HFFc6 (cell line): ENCODE data around the gene EEFSEC. TPM values are rescaled to one million over a fixed set of nuclear protein-coding genes. Genes with fewer than 3 reads are reported as not detected.

Source experiments
- DNase-seq: peaks from one replicate; pipeline ENCODE4 v3.0.0-alpha.2; 2018
- H3K27ac Mint-ChIP-seq: 2 replicates; pipeline ENCODE4 v1.8.0; 2020; ENCODE audit warnings: mild to moderate bottlenecking, mixed read lengths
- H3K27me3 Mint-ChIP-seq: 2 replicates; pipeline ENCODE4 v1.8.0; 2021; ENCODE audit warnings: mild to moderate bottlenecking, moderate library complexity, mixed read lengths; ENCODE audit not compliant: insufficient read depth
- H3K36me3 Mint-ChIP-seq: 2 replicates; pipeline ENCODE4 v1.8.0; 2021; ENCODE audit warnings: low read depth, mixed read lengths
- H3K4me1 Mint-ChIP-seq: 2 replicates; pipeline ENCODE4 v1.8.0; 2020; ENCODE audit warnings: low read depth, mixed read lengths
- H3K4me3 Mint-ChIP-seq: 2 replicates; pipeline ENCODE4 v1.8.0; 2020; ENCODE audit warnings: mild to moderate bottlenecking, moderate library complexity, mixed read lengths
- H3K9me3 Mint-ChIP-seq: 2 replicates; pipeline ENCODE4 v1.8.0; 2020; ENCODE audit warnings: mild to moderate bottlenecking, mixed read lengths
- total RNA-seq, 6 experiments: library from RNA; stranded (reverse); fragmentation: NEBNext Ultra II Directional; extraction: Animal tissue kit (Norgen Biotek cat#: 25700); gene quantifications; 2 replicates in 1 of 6; 3 replicates in 5 of 6; pipeline ENCODE4 v1.2.3, GENCODE V29; 2021
- TF ChIP-seq, protein P1 (sequence below): fragments of 200-600 bp; sonication (generic); IDR thresholded peaks from 2 replicates; pipeline ENCODE4 v1.5.0; 2021; ENCODE audit warnings: antibody characterized with exemption, mild to moderate bottlenecking

EEFSEC gene
- total RNA-seq, 6 experiments from 2014 or later = 8.2 to 11.6 (median 11.0) TPM

DNA sequence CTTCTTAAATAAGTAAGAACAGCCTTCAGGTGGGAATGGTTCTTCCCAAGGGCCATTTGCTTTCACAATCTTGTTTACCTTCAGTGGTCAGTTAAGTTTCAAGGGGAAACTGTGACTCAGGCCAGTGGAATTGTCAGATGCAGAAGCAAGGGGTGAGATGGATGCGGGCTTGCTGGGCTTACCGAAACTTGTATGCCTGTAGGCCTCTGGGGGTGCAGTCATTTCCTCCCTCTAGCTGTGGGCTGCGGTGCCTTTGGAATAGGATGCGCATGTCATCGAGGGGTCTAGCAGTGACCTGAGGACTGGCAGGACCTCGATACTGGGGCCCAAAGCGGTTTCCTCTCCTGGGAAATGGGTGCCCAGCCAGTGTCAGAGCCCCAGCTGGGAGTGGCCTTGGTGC, 121.6 kb downstream of the EEFSEC start:
- Mint-ChIP-seq H3K36me3 (no peaks in the 10 kb centered on the region), H3K27me3 (no peaks in the 10 kb centered on the region; the same call in none of the 2 replicates), H3K27ac (peak overlapping the region; percentile 76), H3K9me3 (no peaks in the 10 kb centered on the region), H3K4me3 (no peak overlapping the region), H3K4me1 (peaks cover 54% of the 10 kb centered on the region)
- DNase-seq = peak; percentile 83
- TF ChIP-seq, protein P1, sequence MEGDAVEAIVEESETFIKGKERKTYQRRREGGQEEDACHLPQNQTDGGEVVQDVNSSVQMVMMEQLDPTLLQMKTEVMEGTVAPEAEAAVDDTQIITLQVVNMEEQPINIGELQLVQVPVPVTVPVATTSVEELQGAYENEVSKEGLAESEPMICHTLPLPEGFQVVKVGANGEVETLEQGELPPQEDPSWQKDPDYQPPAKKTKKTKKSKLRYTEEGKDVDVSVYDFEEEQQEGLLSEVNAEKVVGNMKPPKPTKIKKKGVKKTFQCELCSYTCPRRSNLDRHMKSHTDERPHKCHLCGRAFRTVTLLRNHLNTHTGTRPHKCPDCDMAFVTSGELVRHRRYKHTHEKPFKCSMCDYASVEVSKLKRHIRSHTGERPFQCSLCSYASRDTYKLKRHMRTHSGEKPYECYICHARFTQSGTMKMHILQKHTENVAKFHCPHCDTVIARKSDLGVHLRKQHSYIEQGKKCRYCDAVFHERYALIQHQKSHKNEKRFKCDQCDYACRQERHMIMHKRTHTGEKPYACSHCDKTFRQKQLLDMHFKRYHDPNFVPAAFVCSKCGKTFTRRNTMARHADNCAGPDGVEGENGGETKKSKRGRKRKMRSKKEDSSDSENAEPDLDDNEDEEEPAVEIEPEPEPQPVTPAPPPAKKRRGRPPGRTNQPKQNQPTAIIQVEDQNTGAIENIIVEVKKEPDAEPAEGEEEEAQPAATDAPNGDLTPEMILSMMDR = 0 out of 2 replicates have a peak, but pooled peaks have one; percentile 33

- no peaks in the 10 kb centered on the region; the same call in none of the 2 replicates for H3K27me3 Mint-ChIP-seq
- TF ChIP-seq, protein P1 = no peak
- H3K4me1 Mint-ChIP-seq = peaks cover 56% of the 10 kb centered on the region
- no peaks in the 10 kb centered on the region for H3K9me3 Mint-ChIP-seq
- H3K27ac Mint-ChIP-seq = peak overlapping the region; percentile 76
- no peak overlapping the region for H3K4me3 Mint-ChIP-seq
- DNase-seq = no peak
- H3K36me3 Mint-ChIP-seq = no peaks in the 10 kb centered on the region
These were observed 122.2 kb downstream of the EEFSEC start for GRCh38 chr3:128275316-128276145.

DNA sequence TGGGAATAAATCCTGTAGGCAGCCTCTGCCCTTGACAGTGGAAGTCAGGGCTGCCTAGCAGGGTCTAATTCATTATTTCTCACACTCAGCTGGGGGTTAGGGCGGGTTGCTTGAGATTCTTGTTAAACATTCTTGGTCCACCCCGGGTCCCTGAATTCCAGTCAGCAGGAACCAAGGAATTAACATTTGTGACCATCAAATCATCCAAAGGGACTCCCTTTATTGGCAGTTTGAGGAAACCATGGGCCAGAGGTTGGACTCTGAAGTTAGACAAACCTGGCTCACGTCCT, 122.8 kb downstream of the EEFSEC start:
- H3K36me3 Mint-ChIP-seq = no peaks in the 10 kb centered on the region
- no peaks in the 10 kb centered on the region for H3K9me3 Mint-ChIP-seq
- DNase-seq = no peak
- peaks cover 56% of the 10 kb centered on the region for H3K4me1 Mint-ChIP-seq
- TF ChIP-seq, protein P1 = no peak
- H3K4me3 Mint-ChIP-seq = no peak overlapping the region
- peaks cover 2% of the 10 kb centered on the region for H3K27me3 Mint-ChIP-seq
- H3K27ac Mint-ChIP-seq = no peak overlapping the region

DNA sequence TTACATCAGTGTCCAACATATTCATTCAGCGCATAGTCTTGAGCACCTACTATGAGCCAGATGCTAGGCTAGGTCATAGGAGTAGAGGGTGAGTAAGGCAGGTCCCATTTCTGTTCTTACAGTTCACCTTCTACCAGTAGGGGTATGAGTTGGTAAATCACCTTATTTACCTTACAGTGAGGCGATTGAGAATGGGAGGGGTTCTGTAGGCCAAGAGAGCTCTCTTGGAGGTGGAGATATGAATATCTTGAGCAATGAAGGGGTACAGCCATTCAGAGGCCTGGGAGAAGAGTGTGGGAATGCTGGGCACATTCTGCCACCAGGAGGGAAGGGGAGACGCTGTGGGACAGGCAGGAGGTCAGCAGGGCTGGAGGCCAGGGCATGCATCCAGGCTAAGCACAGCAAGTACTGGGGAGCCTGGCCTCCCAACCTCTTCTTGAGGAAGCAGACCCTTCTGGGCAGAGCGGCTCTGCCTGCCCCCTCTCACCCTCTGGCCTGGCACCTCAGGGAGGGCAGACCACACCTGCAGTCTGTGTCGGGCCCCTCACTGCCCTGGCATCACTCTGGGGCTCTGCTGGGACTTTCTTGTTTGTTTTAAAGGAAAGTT, 123.4 kb downstream of the EEFSEC start:
- peaks cover 2% of the 10 kb centered on the region for H3K27me3 Mint-ChIP-seq

DNA sequence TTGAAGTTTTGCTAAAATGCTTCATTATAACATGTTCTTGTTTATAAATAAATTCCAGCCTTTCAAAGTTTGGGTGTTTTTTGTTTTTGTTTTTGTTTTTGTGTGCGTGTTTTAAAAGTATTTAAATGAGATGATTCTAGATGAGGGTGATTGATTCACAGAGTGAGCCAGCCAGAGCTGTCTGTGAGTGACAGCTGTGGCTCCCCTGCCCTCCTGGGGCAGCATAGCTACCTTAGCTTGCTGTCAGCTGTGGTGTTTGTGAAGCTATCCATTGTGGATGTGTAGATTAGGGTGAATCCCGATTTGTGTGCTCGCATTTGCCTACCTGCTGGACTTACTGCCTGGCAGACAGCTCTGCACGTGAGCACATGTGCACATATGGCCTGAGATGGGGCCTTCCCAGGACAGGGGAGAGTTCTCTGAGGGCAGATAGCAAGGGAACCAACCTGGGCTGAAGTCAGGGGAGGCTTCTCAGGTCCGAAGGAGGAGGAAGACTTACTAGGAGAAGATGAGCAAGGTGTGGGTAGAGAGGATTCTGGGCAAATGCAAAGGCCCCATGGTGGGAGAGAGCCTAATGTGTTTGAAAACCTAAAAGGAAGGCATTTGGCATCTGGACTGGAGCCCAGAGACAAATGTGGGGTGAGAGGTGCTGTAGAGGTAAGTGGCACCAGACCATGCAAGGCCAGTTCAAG, 124.2 kb downstream of the EEFSEC start:
- TF ChIP-seq, protein P1 = no peak
- Mint-ChIP-seq H3K4me1 (peaks cover 61% of the 10 kb centered on the region), H3K9me3 (no peaks in the 10 kb centered on the region), H3K4me3 (peak overlapping the region; percentile 38; the same call in 1 of the 2 replicates), H3K27ac (peak overlapping the region; percentile 70; the same call in 1 of the 2 replicates), H3K27me3 (peaks cover 2% of the 10 kb centered on the region), H3K36me3 (no peaks in the 10 kb centered on the region)
- no peak for DNase-seq

More for the DNA sequence above, 123.4 kb downstream of the EEFSEC start:
- peaks cover 56% of the 10 kb centered on the region for H3K4me1 Mint-ChIP-seq
- no peak overlapping the region for H3K4me3 Mint-ChIP-seq
- H3K9me3 Mint-ChIP-seq = no peaks in the 10 kb centered on the region
- H3K36me3 Mint-ChIP-seq = no peaks in the 10 kb centered on the region
- DNase-seq = no peak
- H3K27ac Mint-ChIP-seq = no peak overlapping the region
- TF ChIP-seq, protein P1 = 0 out of 2 replicates have a peak, but pooled peaks have one; percentile 12
